Measurements from ENCODE around the gene GYG1.

GYG1 gene

GRCh38 chr3:149058198-149058597 lies 66.9 kb downstream of the GYG1 start:
- Histone ChIP-seq H3K4me1 (ENCODE audit: insufficient read depth, low read length) (no peaks in the 10 kb centered on the region), H3K9me3 (ENCODE audit: low read length) (no peaks in the 10 kb centered on the region), H3K27me3 (ENCODE audit: control insufficient read depth in 1 of 2, insufficient read depth in 2 of 2, low read length in 2 of 2) (no peaks in the 10 kb centered on the region), H3K9ac (ENCODE audit: low read length) (no peak overlapping the region), H3K4me3 (ENCODE audit: low read depth in 1 of 2, low read length in 2 of 2) (no peak overlapping the region), H3K27ac (ENCODE audit: low read depth, low read length) (no peak overlapping the region), H3K36me3 (ENCODE audit: insufficient read depth, low read length) (peaks cover 20% of the 10 kb centered on the region)

- Histone ChIP-seq H3K9ac (ENCODE audit: low read length) (no peak overlapping the region), H3K27ac (ENCODE audit: low read depth, low read length) (no peak overlapping the region), H3K36me3 (ENCODE audit: insufficient read depth, low read length) (peaks cover 18% of the 10 kb centered on the region), H3K9me3 (ENCODE audit: low read length) (no peaks in the 10 kb centered on the region), H3K4me1 (ENCODE audit: insufficient read depth, low read length) (no peaks in the 10 kb centered on the region), H3K27me3 (ENCODE audit: control insufficient read depth in 1 of 2, insufficient read depth in 2 of 2, low read length in 2 of 2) (no peaks in the 10 kb centered on the region), H3K4me3 (ENCODE audit: low read depth in 1 of 2, low read length in 2 of 2) (no peak overlapping the region)
Observed at GRCh38 chr3:149058602-149059001, 67.3 kb downstream of the GYG1 start.

- no peak overlapping the region for H3K4me3 ChIP-seq (ENCODE audit: low read depth in 1 of 2, low read length in 2 of 2)
- no peaks in the 10 kb centered on the region for H3K4me1 ChIP-seq (ENCODE audit: insufficient read depth, low read length)
- no peak overlapping the region for H3K9ac ChIP-seq (ENCODE audit: low read length)
- no peaks in the 10 kb centered on the region for H3K9me3 ChIP-seq (ENCODE audit: low read length)
- H3K27me3 ChIP-seq (ENCODE audit: control insufficient read depth in 1 of 2, insufficient read depth in 2 of 2, low read length in 2 of 2), result no peaks in the 10 kb centered on the region
- H3K27ac ChIP-seq (ENCODE audit: low read depth, low read length), result no peak overlapping the region
- H3K36me3 ChIP-seq (ENCODE audit: insufficient read depth, low read length), result peaks cover 19% of the 10 kb centered on the region
Observed at GRCh38 chr3:149061776-149062175, 70.4 kb downstream of the GYG1 start.

- no peak overlapping the region for H3K4me3 ChIP-seq (ENCODE audit: low read depth in 1 of 2, low read length in 2 of 2)
- no peak overlapping the region for H3K9ac ChIP-seq (ENCODE audit: low read length)
- no peaks in the 10 kb centered on the region for H3K27me3 ChIP-seq (ENCODE audit: control insufficient read depth in 1 of 2, insufficient read depth in 2 of 2, low read length in 2 of 2)
- no peaks in the 10 kb centered on the region for H3K4me1 ChIP-seq (ENCODE audit: insufficient read depth, low read length)
- H3K9me3 ChIP-seq (ENCODE audit: low read length), result no peaks in the 10 kb centered on the region
- peaks cover 36% of the 10 kb centered on the region for H3K36me3 ChIP-seq (ENCODE audit: insufficient read depth, low read length)
- no peak overlapping the region for H3K27ac ChIP-seq (ENCODE audit: low read depth, low read length)
Observed at GRCh38 chr3:149067883-149068282, 76.5 kb downstream of the GYG1 start.
